IPS DF 4.7 (cell line): ENCODE measurements around the gene DUOXA1.
"Not testable (repeated sequence)": the region's sequence is repeated elsewhere in the genome, so short reads cannot be mapped to it uniquely, and the experiment has no call there.

Experiments used
- DNase-seq: peaks from one replicate; pipeline ENCODE4 v3.0.0-alpha.2; 2013; ENCODE audit warnings: low spot score; ENCODE audit errors: extremely low read depth

Gene DUOXA1

GRCh38 chr15:45151998-45152828, 22.5 kb upstream of the DUOXA1 start:
- no peak for DNase-seq

- no peak for DNase-seq
Observed at GRCh38 chr15:45150997-45151396, 21.3 kb upstream of the DUOXA1 start.

- DNase-seq: no peak
Observed at GRCh38 chr15:45150481-45150880, 20.8 kb upstream of the DUOXA1 start.

GRCh38 chr15:45149060-45149459, 19.4 kb upstream of the DUOXA1 start:
- DNase-seq: no peak

- no peak for DNase-seq
Observed at GRCh38 chr15:45148076-45149059, 18.7 kb upstream of the DUOXA1 start.

- no peak for DNase-seq
Observed at GRCh38 chr15:45147606-45148005, 17.9 kb upstream of the DUOXA1 start.

GRCh38 chr15:45146405-45146804, 16.7 kb upstream of the DUOXA1 start:
- no peak for DNase-seq

GRCh38 chr15:45144775-45145174, 15.1 kb upstream of the DUOXA1 start:
- no peak for DNase-seq

- no peak for DNase-seq
Observed at GRCh38 chr15:45143946-45144345, 14.3 kb upstream of the DUOXA1 start.

- no peak for DNase-seq
Observed at GRCh38 chr15:45143056-45143455, 13.4 kb upstream of the DUOXA1 start.

GRCh38 chr15:45141386-45141785, 11.7 kb upstream of the DUOXA1 start:
- DNase-seq: no peak

GRCh38 chr15:45140557-45141250, 11.0 kb upstream of the DUOXA1 start:
- no peak for DNase-seq

- no peak for DNase-seq
Observed at GRCh38 chr15:45139770-45140169, 10.1 kb upstream of the DUOXA1 start.

- no peak for DNase-seq
Observed at GRCh38 chr15:45138814-45139765, 9.4 kb upstream of the DUOXA1 start.

- no peak for DNase-seq
Observed at GRCh38 chr15:45137703-45138102, 8.0 kb upstream of the DUOXA1 start.

GRCh38 chr15:45136378-45136764, 6.7 kb upstream of the DUOXA1 start:
- DNase-seq: no peak

GRCh38 chr15:45135705-45136377, 6.2 kb upstream of the DUOXA1 start:
- not testable (repeated sequence) for DNase-seq

- DNase-seq: no peak
Observed at GRCh38 chr15:45134682-45135604, 5.3 kb upstream of the DUOXA1 start.

- no peak for DNase-seq
Observed at GRCh38 chr15:45134046-45134445, 4.4 kb upstream of the DUOXA1 start.
